ENCODE data around the gene NRXN2. TPM values are rescaled to one million over a fixed set of nuclear protein-coding genes. Genes with fewer than 3 reads are reported as not detected.

The NRXN2 gene
- total RNA-seq, 4 donors from 2014 or later: 1.6 to 4.2 (median 3.0) TPM

- TF ChIP-seq POLR2A (IDR thresholded peaks at IDR 0.05) (no peak), CTCF (IDR thresholded peaks at IDR 0.05) (peak; percentile 83 to 96 (median 88))
- Histone ChIP-seq H3K36me3 (no peaks in the 10 kb centered on the region), H3K4me3 (peak overlapping the region; percentile 4 to 50 (median 34)), H3K27me3 (no peaks in the 10 kb centered on the region), H3K4me1 (no peaks in the 10 kb centered on the region), H3K9me3 (no peaks in the 10 kb centered on the region), H3K27ac (peak overlapping the region in 3 of 4 donors; percentile 43 to 47 (median 43))
- DNase-seq: peak; percentile 87 to 94 (median 87)
These were observed 34.4 kb downstream of the NRXN2 start for GRCh38 chr11:64688534-64688982.

- Histone ChIP-seq H3K36me3 (no peaks in the 10 kb centered on the region), H3K27me3 (no peaks in the 10 kb centered on the region), H3K4me3 (peak overlapping the region in 1 of 4 donors; percentile 30), H3K4me1 (no peaks in the 10 kb centered on the region), H3K27ac (peak overlapping the region in 2 of 4 donors; percentile 43 to 47), H3K9me3 (no peaks in the 10 kb centered on the region)
- no peak for DNase-seq
- no peak for TF ChIP-seq CTCF (IDR thresholded peaks at IDR 0.05)
- TF ChIP-seq POLR2A (IDR thresholded peaks at IDR 0.05): no peak
These were observed 35.1 kb downstream of the NRXN2 start for GRCh38 chr11:64687643-64688533.

- no peak overlapping the region for H3K4me3 ChIP-seq
- H3K27me3 ChIP-seq: no peaks in the 10 kb centered on the region
- H3K36me3 ChIP-seq: no peaks in the 10 kb centered on the region
- H3K4me1 ChIP-seq: no peaks in the 10 kb centered on the region
- DNase-seq: no peak
- no peaks in the 10 kb centered on the region for H3K9me3 ChIP-seq
- TF ChIP-seq POLR2A (IDR thresholded peaks at IDR 0.05): no peak
- TF ChIP-seq CTCF (IDR thresholded peaks at IDR 0.05): no peak
- no peak overlapping the region for H3K27ac ChIP-seq
These were observed 35.8 kb downstream of the NRXN2 start for GRCh38 chr11:64687204-64687603.

GRCh38 chr11:64686466-64687170 is 36.4 kb downstream of the NRXN2 start:
- no peak for DNase-seq
- Histone ChIP-seq H3K27ac (no peak overlapping the region), H3K9me3 (no peaks in the 10 kb centered on the region), H3K36me3 (no peaks in the 10 kb centered on the region), H3K4me3 (no peak overlapping the region), H3K4me1 (no peaks in the 10 kb centered on the region), H3K27me3 (no peaks in the 10 kb centered on the region)
- TF ChIP-seq POLR2A (IDR thresholded peaks at IDR 0.05): no peak
- no peak for TF ChIP-seq CTCF (IDR thresholded peaks at IDR 0.05)

- H3K4me3 ChIP-seq: no peak overlapping the region
- TF ChIP-seq POLR2A (IDR thresholded peaks at IDR 0.05): no peak
- no peak for TF ChIP-seq CTCF (IDR thresholded peaks at IDR 0.05)
- H3K4me1 ChIP-seq: no peaks in the 10 kb centered on the region
- H3K36me3 ChIP-seq: no peaks in the 10 kb centered on the region
- H3K27ac ChIP-seq: no peak overlapping the region
- no peaks in the 10 kb centered on the region for H3K27me3 ChIP-seq
- H3K9me3 ChIP-seq: no peaks in the 10 kb centered on the region
- no peak for DNase-seq
These were observed 37.5 kb downstream of the NRXN2 start for GRCh38 chr11:64685536-64685935.
